ENCODE results near the gene C5orf47. TPM values are rescaled to one million over a fixed set of nuclear protein-coding genes. Genes with fewer than 3 reads are reported as not detected.
"Not testable (repeated sequence)": the region's sequence is repeated elsewhere in the genome, so short reads cannot be mapped to it uniquely, and the experiment has no call there.

C5orf47 gene
- total RNA-seq, 4 donors from 2014 or later: not detected

DNA sequence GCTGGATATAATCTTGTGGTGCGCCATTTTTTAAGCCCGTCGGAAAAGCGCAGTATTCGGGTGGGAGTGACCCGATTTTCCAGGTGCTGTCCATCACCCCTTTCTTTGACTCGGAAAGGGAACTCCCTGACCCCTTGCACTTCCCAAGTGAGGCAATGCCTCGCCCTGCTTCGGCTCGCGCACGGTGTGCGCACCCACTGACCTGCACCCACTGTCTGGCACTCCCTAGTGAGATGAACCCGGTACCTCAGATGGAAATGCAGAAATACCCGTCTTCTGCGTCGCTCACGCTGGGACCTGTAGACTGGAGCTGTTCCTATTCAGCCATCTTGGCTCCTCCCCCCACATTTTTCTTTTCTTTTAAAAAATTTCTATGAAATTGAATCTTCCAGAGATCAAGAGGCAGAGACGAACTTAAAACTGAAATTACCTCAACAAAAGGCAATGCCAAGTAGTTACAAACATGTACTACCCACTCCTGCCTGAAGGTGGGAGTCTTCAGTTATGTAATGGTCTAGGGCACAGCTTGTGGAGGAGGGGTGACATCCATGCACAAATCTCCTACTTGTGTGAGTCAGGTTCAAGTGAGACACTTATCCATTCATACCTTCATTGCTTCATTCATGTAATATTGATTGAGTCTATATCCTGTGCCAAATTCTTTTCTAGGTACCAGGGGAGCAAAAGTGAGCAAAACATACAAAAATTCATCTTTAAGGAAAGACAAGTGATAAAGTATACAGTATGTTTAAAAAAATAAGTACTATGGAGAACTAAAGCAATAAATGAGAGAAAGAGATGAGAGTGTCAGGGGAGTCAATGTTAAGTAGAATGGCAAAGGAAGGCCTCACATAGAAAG, 31.3 kb downstream of the C5orf47 start:
- H3K27ac ChIP-seq, ATAC-seq, H3K4me1 ChIP-seq, H3K27me3 ChIP-seq, H3K4me3 ChIP-seq, H3K9me3 ChIP-seq, H3K36me3 ChIP-seq: not testable (repeated sequence)
- TF ChIP-seq, protein P1, sequence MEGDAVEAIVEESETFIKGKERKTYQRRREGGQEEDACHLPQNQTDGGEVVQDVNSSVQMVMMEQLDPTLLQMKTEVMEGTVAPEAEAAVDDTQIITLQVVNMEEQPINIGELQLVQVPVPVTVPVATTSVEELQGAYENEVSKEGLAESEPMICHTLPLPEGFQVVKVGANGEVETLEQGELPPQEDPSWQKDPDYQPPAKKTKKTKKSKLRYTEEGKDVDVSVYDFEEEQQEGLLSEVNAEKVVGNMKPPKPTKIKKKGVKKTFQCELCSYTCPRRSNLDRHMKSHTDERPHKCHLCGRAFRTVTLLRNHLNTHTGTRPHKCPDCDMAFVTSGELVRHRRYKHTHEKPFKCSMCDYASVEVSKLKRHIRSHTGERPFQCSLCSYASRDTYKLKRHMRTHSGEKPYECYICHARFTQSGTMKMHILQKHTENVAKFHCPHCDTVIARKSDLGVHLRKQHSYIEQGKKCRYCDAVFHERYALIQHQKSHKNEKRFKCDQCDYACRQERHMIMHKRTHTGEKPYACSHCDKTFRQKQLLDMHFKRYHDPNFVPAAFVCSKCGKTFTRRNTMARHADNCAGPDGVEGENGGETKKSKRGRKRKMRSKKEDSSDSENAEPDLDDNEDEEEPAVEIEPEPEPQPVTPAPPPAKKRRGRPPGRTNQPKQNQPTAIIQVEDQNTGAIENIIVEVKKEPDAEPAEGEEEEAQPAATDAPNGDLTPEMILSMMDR (IDR thresholded peaks at IDR 0.05): peak in 2 of 4 experiments; percentile 15 to 38
- 82% methylated on average over 6 of the region's 19 CpGs; no CpG with 5 or more reads in 1 of the 2 donors for WGBS, 2 donors (ENCODE audit: low coverage in 1 of 2)

DNA sequence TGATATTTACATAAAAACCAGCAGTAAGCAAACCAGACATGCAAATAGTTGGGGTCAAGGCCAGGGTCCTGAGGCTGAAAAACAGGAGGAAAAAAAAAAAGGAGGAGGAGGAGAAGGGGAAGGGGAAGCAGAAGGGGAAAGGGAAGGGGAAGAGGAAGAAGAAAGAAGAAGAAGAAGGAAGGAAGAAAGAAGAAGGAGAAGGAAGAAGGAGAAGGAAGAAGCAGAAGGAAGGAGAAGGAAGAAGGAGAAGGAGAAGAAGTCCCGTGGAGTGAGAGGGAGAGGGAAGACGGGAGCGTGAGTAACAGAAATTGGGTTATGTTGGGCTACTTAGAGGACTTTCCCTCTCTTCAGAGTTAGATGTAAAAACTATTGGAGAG, 31.9 kb downstream of the C5orf47 start:
- 83 to 86% methylated on average over 3 of the region's 3 CpGs for WGBS, 2 donors (ENCODE audit: low coverage in 1 of 2)
- Histone ChIP-seq H3K27ac (no peak overlapping the region), H3K9me3 (no peaks in the 10 kb centered on the region), H3K36me3 (no peaks in the 10 kb centered on the region), H3K27me3 (peaks cover 6% of the 10 kb centered on the region), H3K4me1 (no peaks in the 10 kb centered on the region), H3K4me3 (no peak overlapping the region)
- ATAC-seq: no peak
- TF ChIP-seq POLR2A (IDR thresholded peaks at IDR 0.05): no peak
- TF ChIP-seq, protein P1 (IDR thresholded peaks at IDR 0.05): no peak
- TF ChIP-seq POLR2AphosphoS5 (IDR thresholded peaks at IDR 0.05): no peak
- no peak for TF ChIP-seq EP300 (IDR thresholded peaks at IDR 0.05)

DNA sequence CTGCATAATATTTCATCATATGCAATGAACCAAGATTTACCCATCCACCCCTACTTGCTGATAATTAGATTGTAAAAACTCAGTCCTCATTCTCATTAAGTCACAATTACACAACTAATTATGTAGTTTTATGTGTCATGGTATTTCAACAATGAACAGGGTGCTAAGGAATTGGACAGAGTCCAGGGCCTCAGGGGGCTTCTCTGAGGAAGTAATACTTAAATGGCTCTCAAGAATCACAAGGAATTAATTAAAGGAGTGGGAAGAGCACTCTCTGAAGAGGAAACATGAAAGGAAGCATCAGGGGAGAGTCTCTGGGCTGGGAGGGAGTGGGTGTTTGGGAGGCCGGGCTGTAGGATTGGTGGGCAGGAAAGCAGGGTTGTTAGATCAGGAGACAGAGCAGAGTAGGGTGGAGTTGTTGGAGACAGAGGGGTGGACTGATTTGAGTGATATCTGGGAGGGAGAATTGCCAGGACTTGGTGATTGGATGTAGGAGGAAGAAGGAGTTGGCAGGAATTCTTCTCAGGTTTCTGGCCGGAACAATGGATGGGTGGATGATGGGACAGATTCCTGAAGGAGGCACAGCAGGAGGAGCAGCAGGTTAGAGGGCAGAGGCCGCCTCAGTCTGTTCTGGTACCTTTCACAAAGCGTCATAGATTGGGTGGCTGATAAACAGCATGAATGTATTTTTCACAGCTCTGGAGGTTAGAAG, 33.6 kb downstream of the C5orf47 start:
- no peak overlapping the region for H3K4me3 ChIP-seq
- no peaks in the 10 kb centered on the region for H3K4me1 ChIP-seq
- H3K9me3 ChIP-seq: no peaks in the 10 kb centered on the region
- peaks cover 6% of the 10 kb centered on the region for H3K27me3 ChIP-seq
- no peak for TF ChIP-seq POLR2A (IDR thresholded peaks at IDR 0.05)
- TF ChIP-seq POLR2AphosphoS5 (IDR thresholded peaks at IDR 0.05): no peak
- TF ChIP-seq EP300 (IDR thresholded peaks at IDR 0.05): no peak
- TF ChIP-seq, protein P1 (IDR thresholded peaks at IDR 0.05): no peak
- no peaks in the 10 kb centered on the region for H3K36me3 ChIP-seq
- ATAC-seq: no peak
- WGBS, 2 donors (ENCODE audit: low coverage in 1 of 2): 53 to 62% methylated on average over 3 to 4 of the region's 4 CpGs
- no peak overlapping the region for H3K27ac ChIP-seq

DNA sequence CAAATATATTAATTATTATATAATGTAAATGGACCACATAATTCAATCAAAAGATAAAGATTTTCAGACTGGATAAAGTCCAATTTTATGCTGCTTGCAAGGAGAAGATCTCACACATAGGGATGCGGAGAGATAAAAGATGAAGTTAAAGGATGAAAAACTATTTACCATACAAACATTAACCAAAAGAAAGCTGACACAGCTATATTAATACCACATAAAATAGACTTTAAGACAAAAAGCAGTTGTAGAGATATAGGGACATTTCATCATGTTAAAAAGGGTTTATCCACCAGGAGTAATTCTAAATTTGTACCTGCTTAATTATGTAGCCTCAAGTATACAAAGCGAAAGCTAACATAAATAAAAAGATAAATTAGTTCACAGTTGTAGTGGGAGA, 41.3 kb downstream of the C5orf47 start:
- Histone ChIP-seq H3K4me3 (no peak overlapping the region), H3K27ac (no peak overlapping the region), H3K4me1 (no peaks in the 10 kb centered on the region), H3K27me3 (no peaks in the 10 kb centered on the region), H3K36me3 (no peaks in the 10 kb centered on the region), H3K9me3 (peaks cover 0 to 26% (median 0%) of the 10 kb centered on the region in 3 donors)
- TF ChIP-seq POLR2AphosphoS5 (IDR thresholded peaks at IDR 0.05) (no peak), EP300 (IDR thresholded peaks at IDR 0.05) (no peak), POLR2A (IDR thresholded peaks at IDR 0.05) (no peak)
- TF ChIP-seq, protein P1 (IDR thresholded peaks at IDR 0.05): no peak
- 29 to 52% methylated on average over 2 of the region's 2 CpGs for WGBS, 2 donors (ENCODE audit: low coverage in 1 of 2)
- ATAC-seq: no peak

Data from gastroesophageal sphincter (tissue), 4 donors.